ENCODE measurements around the gene PRM1.

GRCh38 chr16:11310997-11311561, 29.9 kb upstream of the PRM1 start:
- TF ChIP-seq EZH2 (IDR thresholded peaks at IDR 0.05; ENCODE audit: insufficient read depth, low read length): no peak
- no peak for TF ChIP-seq CTCF (IDR thresholded peaks at IDR 0.05; ENCODE audit: insufficient read depth, low read depth, low read length)

All from astrocyte (in vitro differentiated cells and primary cell).